Caco-2 (cell line): ENCODE results near the gene SMIM43. TPM values are rescaled to one million over a fixed set of nuclear protein-coding genes. Genes with fewer than 3 reads are reported as not detected.

Experiments
- BruUV-seq: library from RNA; stranded (reverse); fragments of 400-500 nt; replicated peaks from 2 replicates; lab custom pipeline; 2021; lab: Mats Ljungman, UMichigan
- CTCF ChIA-PET: fragments of 300-600 bp; sonication (Branson Sonifier 250); formaldehyde crosslinking; loops from one replicate; lab custom pipeline; 2022; ENCODE audit warnings: antibody characterized with exemption; lab: Charles Lee
- POLR2A ChIA-PET: fragments of 300-600 bp; sonication (Branson Sonifier 250); formaldehyde crosslinking; loops from one replicate; lab custom pipeline; 2022; ENCODE audit warnings: antibody characterized with exemption; lab: Charles Lee
- DNase-seq, 2 experiments: peaks; one replicate each; pipeline versions ENCODE4 v3.0.0 to v3.0.0-alpha.2; 2020 to 2022
- H3K27me3 ChIP-seq: replicated peaks from 2 replicates; pipeline ENCODE4 v1.6.0; 2011; ENCODE audit warnings: low read length; ENCODE audit not compliant: control insufficient read depth, insufficient read depth
- H3K36me3 ChIP-seq: 2 replicates; pipeline ENCODE4 v1.5.1; 2011; ENCODE audit warnings: low read length; ENCODE audit not compliant: control insufficient read depth, insufficient read depth
- H3K4me1 ChIP-seq: fragments of 250-450 bp; sonication (Bioruptor Pico); 2 replicates; pipeline ENCODE4 v1.5.1; 2020; ENCODE audit warnings: mild to moderate bottlenecking
- H3K4me3 ChIP-seq: 2 replicates; pipeline ENCODE4 v1.5.1; 2011; ENCODE audit warnings: low read depth, mild to moderate bottlenecking, control low read depth, low read length
- H3K9me3 ChIP-seq: fragments of 250-450 bp; sonication (Bioruptor Pico); 2 replicates; pipeline ENCODE4 v1.5.1; 2020; ENCODE audit warnings: mild to moderate bottlenecking, moderate library complexity
- H3K27ac Mint-ChIP-seq: one replicate; pipeline ENCODE4 v1.8.0; 2022; ENCODE audit warnings: mixed read lengths; ENCODE audit not compliant: unreplicated experiment
- H3K27me3 Mint-ChIP-seq: one replicate; pipeline ENCODE4 v1.8.0; 2022; ENCODE audit warnings: mixed read lengths; ENCODE audit not compliant: insufficient read depth, unreplicated experiment
- H3K36me3 Mint-ChIP-seq: one replicate; pipeline ENCODE4 v1.8.0; 2022; ENCODE audit warnings: mild to moderate bottlenecking, mixed read lengths; ENCODE audit not compliant: insufficient read depth, unreplicated experiment
- H3K4me1 Mint-ChIP-seq: one replicate; pipeline ENCODE4 v1.8.0; 2022; ENCODE audit warnings: low read depth, mixed read lengths; ENCODE audit not compliant: unreplicated experiment
- H3K4me3 Mint-ChIP-seq: one replicate; pipeline ENCODE4 v1.8.0; 2022; ENCODE audit warnings: mild to moderate bottlenecking, moderate library complexity, mixed read lengths; ENCODE audit not compliant: unreplicated experiment
- H3K9me3 Mint-ChIP-seq: one replicate; pipeline ENCODE4 v1.8.0; 2022; ENCODE audit warnings: mixed read lengths; ENCODE audit not compliant: unreplicated experiment
- intact Hi-C: fragments of 100-400 bp; cut with micrococcal nuclease; formaldehyde crosslinking; loops from one replicate; pipeline ENCODE4 v1.10.0; 2022; ENCODE audit not compliant: unreplicated experiment
- total RNA-seq: library from RNA; stranded (reverse); gene quantifications from 2 replicates; pipeline ENCODE4 v1.2.3, GENCODE V29; 2022
- TF ChIP-seq, protein P1 (sequence below), 2 experiments: fragments of 200-600 bp in 1 of 2; IDR thresholded peaks; 1 replicate in 1 of 2; 2 replicates in 1 of 2; pipeline versions ENCODE4 v1.5.1 to v1.8.0; 2011 to 2022; ENCODE audit warnings: antibody characterized with exemption in 1 of 2, control low read depth in 1 of 2, inconsistent platforms in 1 of 2, low read depth in 1 of 2, low read length in 1 of 2, mild to moderate bottlenecking in 1 of 2, moderate library complexity in 1 of 2; ENCODE audit not compliant: insufficient read depth in 1 of 2, severe bottlenecking in 1 of 2, unreplicated experiment in 1 of 2

Gene SMIM43
- total RNA-seq, 1 experiment from 2014 or later = not detected

DNA sequence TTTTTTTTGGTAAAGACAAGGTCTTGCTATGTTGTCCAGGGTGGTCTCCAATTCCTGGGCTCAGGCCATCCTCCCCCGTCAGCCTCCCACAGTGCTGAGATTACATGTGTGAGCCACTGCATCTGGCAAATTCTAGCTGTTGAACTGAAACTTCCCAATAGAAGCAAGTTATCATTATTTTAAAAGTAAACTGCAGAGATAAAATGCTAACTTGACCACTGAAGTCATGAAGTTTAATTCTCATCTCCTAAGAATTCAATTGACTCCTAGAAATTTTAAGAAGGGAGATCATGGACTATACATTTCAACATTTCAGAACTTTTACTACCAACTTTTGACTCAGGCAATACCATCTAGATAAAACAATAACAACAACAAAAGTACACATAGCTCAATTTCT lies 24.5 kb upstream of the SMIM43 start:
- H3K27me3 Mint-ChIP-seq = peaks cover 6% of the 10 kb centered on the region
- H3K9me3 Mint-ChIP-seq = no peaks in the 10 kb centered on the region
- peaks cover 6% of the 10 kb centered on the region for H3K4me1 Mint-ChIP-seq
- H3K4me1 ChIP-seq = peaks cover 11% of the 10 kb centered on the region; the same call in 1 of the 2 replicates
- H3K36me3 ChIP-seq = no peaks in the 10 kb centered on the region
- TF ChIP-seq, protein P1, sequence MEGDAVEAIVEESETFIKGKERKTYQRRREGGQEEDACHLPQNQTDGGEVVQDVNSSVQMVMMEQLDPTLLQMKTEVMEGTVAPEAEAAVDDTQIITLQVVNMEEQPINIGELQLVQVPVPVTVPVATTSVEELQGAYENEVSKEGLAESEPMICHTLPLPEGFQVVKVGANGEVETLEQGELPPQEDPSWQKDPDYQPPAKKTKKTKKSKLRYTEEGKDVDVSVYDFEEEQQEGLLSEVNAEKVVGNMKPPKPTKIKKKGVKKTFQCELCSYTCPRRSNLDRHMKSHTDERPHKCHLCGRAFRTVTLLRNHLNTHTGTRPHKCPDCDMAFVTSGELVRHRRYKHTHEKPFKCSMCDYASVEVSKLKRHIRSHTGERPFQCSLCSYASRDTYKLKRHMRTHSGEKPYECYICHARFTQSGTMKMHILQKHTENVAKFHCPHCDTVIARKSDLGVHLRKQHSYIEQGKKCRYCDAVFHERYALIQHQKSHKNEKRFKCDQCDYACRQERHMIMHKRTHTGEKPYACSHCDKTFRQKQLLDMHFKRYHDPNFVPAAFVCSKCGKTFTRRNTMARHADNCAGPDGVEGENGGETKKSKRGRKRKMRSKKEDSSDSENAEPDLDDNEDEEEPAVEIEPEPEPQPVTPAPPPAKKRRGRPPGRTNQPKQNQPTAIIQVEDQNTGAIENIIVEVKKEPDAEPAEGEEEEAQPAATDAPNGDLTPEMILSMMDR (IDR thresholded peaks at IDR 0.05; ENCODE audit: insufficient read depth in 1 of 2, low read depth in 1 of 2, low read length in 1 of 2, severe bottlenecking in 1 of 2, unreplicated experiment in 1 of 2) = no peak
- no peaks in the 10 kb centered on the region for H3K36me3 Mint-ChIP-seq
- H3K27ac Mint-ChIP-seq = no peak overlapping the region
- H3K4me3 ChIP-seq = no peak overlapping the region
- BruUV-seq = no TSS peak
- no peak overlapping the region for H3K4me3 Mint-ChIP-seq
- intact Hi-C loops = no loop called here
- DNase-seq = no peak
- POLR2A ChIA-PET = no interaction called here
- no peaks in the 10 kb centered on the region for H3K9me3 ChIP-seq
- CTCF ChIA-PET = no interaction called here
- no peaks in the 10 kb centered on the region for H3K27me3 ChIP-seq

DNA sequence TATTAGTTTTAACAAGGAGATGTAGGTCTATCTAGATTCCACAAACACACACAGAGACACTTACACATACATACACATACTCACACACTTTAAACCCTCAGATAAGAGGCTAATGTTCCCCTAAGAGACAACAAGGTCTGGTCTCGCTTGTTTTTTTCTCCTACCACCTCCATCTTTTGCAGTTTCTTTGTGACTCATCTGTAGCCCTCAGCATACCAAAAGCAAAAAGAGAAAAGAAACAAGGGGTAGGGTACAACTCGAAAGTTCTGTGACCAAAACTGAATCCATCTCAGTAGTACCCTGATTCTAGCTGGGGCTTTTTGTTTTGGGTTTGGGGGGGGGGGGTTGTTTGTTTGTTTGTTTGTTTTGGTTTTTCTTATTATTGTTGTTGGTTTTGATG lies 23.9 kb upstream of the SMIM43 start:
- no peaks in the 10 kb centered on the region for H3K9me3 Mint-ChIP-seq
- no peaks in the 10 kb centered on the region for H3K36me3 Mint-ChIP-seq
- H3K4me3 Mint-ChIP-seq = no peak overlapping the region
- CTCF ChIA-PET = no interaction called here
- H3K4me3 ChIP-seq = no peak overlapping the region
- peaks cover 6% of the 10 kb centered on the region; the same call in 1 of the 2 replicates for H3K4me1 ChIP-seq
- intact Hi-C loops = no loop called here
- no peaks in the 10 kb centered on the region for H3K9me3 ChIP-seq
- H3K36me3 ChIP-seq = no peaks in the 10 kb centered on the region
- peaks cover 6% of the 10 kb centered on the region for H3K27me3 Mint-ChIP-seq
- no TSS peak for BruUV-seq
- DNase-seq = no peak
- TF ChIP-seq, protein P1 (IDR thresholded peaks at IDR 0.05; ENCODE audit: insufficient read depth in 1 of 2, low read depth in 1 of 2, low read length in 1 of 2, severe bottlenecking in 1 of 2, unreplicated experiment in 1 of 2) = no peak
- H3K27me3 ChIP-seq = no peaks in the 10 kb centered on the region
- peaks cover under 1% of the 10 kb centered on the region for H3K4me1 Mint-ChIP-seq
- POLR2A ChIA-PET = no interaction called here
- no peak overlapping the region for H3K27ac Mint-ChIP-seq

DNA sequence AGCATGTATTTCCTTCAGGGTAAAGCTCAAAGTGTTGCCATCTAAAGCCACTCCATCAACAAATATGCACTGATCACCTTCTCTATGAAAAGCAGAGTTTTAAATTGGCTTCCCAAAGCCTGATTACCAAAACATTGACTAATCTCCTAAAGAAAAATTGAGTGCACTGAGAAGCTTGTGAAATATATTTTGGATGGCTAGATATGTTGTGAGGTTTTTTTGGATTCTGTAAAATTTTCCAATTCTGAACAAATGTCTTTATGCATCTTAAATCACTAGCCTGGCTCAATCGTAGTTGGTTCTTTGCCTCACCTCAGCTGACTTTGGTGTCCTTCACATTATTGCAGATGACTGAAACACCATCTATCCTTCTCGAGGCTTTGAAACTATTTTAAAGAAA lies 21.3 kb upstream of the SMIM43 start:
- Histone ChIP-seq H3K36me3 (no peaks in the 10 kb centered on the region), H3K27me3 (no peaks in the 10 kb centered on the region), H3K9me3 (no peaks in the 10 kb centered on the region), H3K4me3 (no peak overlapping the region), H3K4me1 (peaks cover 5% of the 10 kb centered on the region; the same call in 1 of the 2 replicates)
- H3K4me1 Mint-ChIP-seq = no peaks in the 10 kb centered on the region
- intact Hi-C loops = no loop called here
- H3K27me3 Mint-ChIP-seq = peaks cover 13% of the 10 kb centered on the region
- H3K27ac Mint-ChIP-seq = no peak overlapping the region
- ChIA-PET CTCF (no interaction called here), POLR2A (no interaction called here)
- no peaks in the 10 kb centered on the region for H3K36me3 Mint-ChIP-seq
- DNase-seq = no peak
- TF ChIP-seq, protein P1 (IDR thresholded peaks at IDR 0.05; ENCODE audit: insufficient read depth in 1 of 2, low read depth in 1 of 2, low read length in 1 of 2, severe bottlenecking in 1 of 2, unreplicated experiment in 1 of 2) = no peak
- no TSS peak for BruUV-seq
- H3K4me3 Mint-ChIP-seq = no peak overlapping the region
- H3K9me3 Mint-ChIP-seq = no peaks in the 10 kb centered on the region
